Cardiac fibroblast (primary cell): ENCODE data around the gene LZTR1.

Experiments
- DNase-seq, 2 donors: peaks; one replicate each; pipeline versions ENCODE4 v3.0.0 to v3.0.0-alpha.2; 2010; ENCODE audit warnings: low read depth in 2 of 2
- H3K4me3 ChIP-seq, 2 donors: replicated peaks in 1 of 2; 1 replicate in 1 of 2; 2 replicates in 1 of 2; pipeline ENCODE4 v1.5.1; 2011; ENCODE audit warnings: low read depth in 2 of 2, low read length in 2 of 2, mild to moderate bottlenecking in 2 of 2, moderate library complexity in 1 of 2
- CTCF ChIP-seq: IDR thresholded peaks from one replicate; pipeline ENCODE4 v1.5.1; 2011; ENCODE audit warnings: low read depth, mild to moderate bottlenecking, low read length, inconsistent platforms

Gene LZTR1

GRCh38 chr22:21025266-21025665, 43.2 kb downstream of the LZTR1 start:
- TF ChIP-seq CTCF, result no peak
- no peak overlapping the region for H3K4me3 ChIP-seq
- DNase-seq, result no peak

- H3K4me3 ChIP-seq, result no peak overlapping the region
- DNase-seq, result no peak
Measured at GRCh38 chr22:21025763-21026755, 44.0 kb downstream of the LZTR1 start.

GRCh38 chr22:21026783-21027692, 44.9 kb downstream of the LZTR1 start:
- no peak overlapping the region for H3K4me3 ChIP-seq
- TF ChIP-seq CTCF, result no peak
- peak; percentile 29 to 79 for DNase-seq

More at GRCh38 chr22:21025763-21026755, 44.0 kb downstream of the LZTR1 start:
- TF ChIP-seq CTCF, result no peak

GRCh38 chr22:21028277-21029251, 46.5 kb downstream of the LZTR1 start:
- no peak for TF ChIP-seq CTCF
- DNase-seq, result no peak

GRCh38 chr22:21029486-21030025, 47.5 kb downstream of the LZTR1 start:
- TF ChIP-seq CTCF, result no peak
- H3K4me3 ChIP-seq, result no peak overlapping the region
- DNase-seq, result no peak

More at GRCh38 chr22:21028277-21029251, 46.5 kb downstream of the LZTR1 start:
- H3K4me3 ChIP-seq, result no peak overlapping the region

- H3K4me3 ChIP-seq, result no peak overlapping the region
- DNase-seq, result no peak
- TF ChIP-seq CTCF, result no peak
Measured at GRCh38 chr22:21030032-21030431, 47.9 kb downstream of the LZTR1 start.
